HCT116 (cell line): ENCODE results near the gene EEFSEC.

Experiments
- EZH2 ChIP-seq: fragments of 200-600 bp; sonication (generic); IDR thresholded peaks from 2 replicates; pipeline ENCODE4 v1.6.1; 2017; ENCODE audit warnings: antibody characterized with exemption, mixed run types
- POLR2A ChIP-seq: IDR thresholded peaks from 2 replicates; pipeline ENCODE4 v1.7.0; 2011; ENCODE audit warnings: borderline replicate concordance; ENCODE audit not compliant: insufficient read depth, insufficient read length; ENCODE audit errors: extremely low read depth
- SRF ChIP-seq: IDR thresholded peaks from 2 replicates; pipeline ENCODE4 v1.6.1; 2012; ENCODE audit warnings: low read depth
- TF ChIP-seq, protein P1 (sequence below), 3 experiments: fragments of 200-600 bp in 1 of 3; sonication (generic) in 1 of 3; IDR thresholded peaks in 2 of 3; conservative IDR thresholded peaks in 1 of 3; 2 replicates each; pipeline ENCODE4 v1.5.1; 2012 to 2017; ENCODE audit warnings: low read depth in 2 of 3, low read length in 2 of 3, antibody characterized with exemption in 1 of 3, borderline replicate concordance in 1 of 3, control low read depth in 1 of 3, mild to moderate bottlenecking in 1 of 3, mixed read lengths in 1 of 3, mixed run types in 1 of 3, moderate library complexity in 1 of 3; ENCODE audit not compliant: insufficient read depth in 1 of 3

DNA sequence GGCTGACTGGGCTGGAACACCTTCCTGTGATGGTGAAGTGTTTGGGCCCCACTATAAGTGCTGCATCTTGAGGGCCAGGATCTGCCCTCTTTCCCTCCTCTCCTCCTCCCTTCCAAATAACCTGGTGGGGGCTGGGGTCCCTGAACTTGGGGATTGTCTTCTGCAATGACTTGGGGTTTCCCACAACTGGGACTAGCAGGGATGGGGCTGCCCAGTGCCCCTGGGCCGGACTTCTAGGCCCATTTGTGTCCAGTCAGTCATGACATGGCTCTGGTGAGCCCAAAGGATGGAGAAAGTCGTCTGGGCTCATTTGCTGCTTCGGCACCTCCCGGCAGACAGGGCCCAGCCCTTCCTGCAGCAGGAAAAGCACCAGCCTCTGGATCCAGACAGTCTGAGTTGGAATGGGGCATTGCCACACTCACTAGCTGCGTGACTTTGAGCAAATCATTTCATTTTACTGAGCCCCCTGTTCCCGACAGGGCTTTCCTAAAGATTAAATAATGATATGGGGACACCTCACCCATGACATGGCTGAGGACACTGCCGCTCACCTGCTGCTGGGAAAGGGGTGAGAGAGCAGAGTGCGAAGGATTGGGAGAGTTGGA, 200.2 kb downstream of the EEFSEC start:
- TF ChIP-seq, protein P1, sequence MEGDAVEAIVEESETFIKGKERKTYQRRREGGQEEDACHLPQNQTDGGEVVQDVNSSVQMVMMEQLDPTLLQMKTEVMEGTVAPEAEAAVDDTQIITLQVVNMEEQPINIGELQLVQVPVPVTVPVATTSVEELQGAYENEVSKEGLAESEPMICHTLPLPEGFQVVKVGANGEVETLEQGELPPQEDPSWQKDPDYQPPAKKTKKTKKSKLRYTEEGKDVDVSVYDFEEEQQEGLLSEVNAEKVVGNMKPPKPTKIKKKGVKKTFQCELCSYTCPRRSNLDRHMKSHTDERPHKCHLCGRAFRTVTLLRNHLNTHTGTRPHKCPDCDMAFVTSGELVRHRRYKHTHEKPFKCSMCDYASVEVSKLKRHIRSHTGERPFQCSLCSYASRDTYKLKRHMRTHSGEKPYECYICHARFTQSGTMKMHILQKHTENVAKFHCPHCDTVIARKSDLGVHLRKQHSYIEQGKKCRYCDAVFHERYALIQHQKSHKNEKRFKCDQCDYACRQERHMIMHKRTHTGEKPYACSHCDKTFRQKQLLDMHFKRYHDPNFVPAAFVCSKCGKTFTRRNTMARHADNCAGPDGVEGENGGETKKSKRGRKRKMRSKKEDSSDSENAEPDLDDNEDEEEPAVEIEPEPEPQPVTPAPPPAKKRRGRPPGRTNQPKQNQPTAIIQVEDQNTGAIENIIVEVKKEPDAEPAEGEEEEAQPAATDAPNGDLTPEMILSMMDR (IDR thresholded peaks at IDR 0.05 in 2 of 3, conservative IDR thresholded peaks at IDR 0.05 in 1 of 3; ENCODE audit: borderline replicate concordance in 1 of 3, insufficient read depth in 1 of 3, low read depth in 2 of 3, low read length in 2 of 3), result no peak
- no peak for TF ChIP-seq EZH2
- no peak for TF ChIP-seq SRF
- TF ChIP-seq POLR2A, result no peak
